ENCODE measurements around the gene LMO1. TPM values are rescaled to one million over a fixed set of nuclear protein-coding genes. Genes with fewer than 3 reads are reported as not detected.

The LMO1 gene
- total RNA-seq, 3 donors from 2014 or later (not counting 1 experiment from before 2014, with no cell fraction given) = not detected

GRCh38 chr11:8290081-8290810 lies 26.6 kb upstream of the LMO1 start:
- Histone ChIP-seq H3K27ac (ENCODE audit: low read length) (no peak overlapping the region), H3K9me3 (ENCODE audit: control insufficient read depth, insufficient read depth, low read length) (no peaks in the 10 kb centered on the region), H3K4me1 (ENCODE audit: control insufficient read depth, insufficient read depth, low read length) (no peaks in the 10 kb centered on the region), H3K4me3 (ENCODE audit: low read length) (no peak overlapping the region), H3K36me3 (ENCODE audit: control insufficient read depth, insufficient read depth, low read length) (no peaks in the 10 kb centered on the region), H3K27me3 (ENCODE audit: control insufficient read depth, insufficient read depth, low read length) (no peaks in the 10 kb centered on the region)
- TF ChIP-seq, protein P1, sequence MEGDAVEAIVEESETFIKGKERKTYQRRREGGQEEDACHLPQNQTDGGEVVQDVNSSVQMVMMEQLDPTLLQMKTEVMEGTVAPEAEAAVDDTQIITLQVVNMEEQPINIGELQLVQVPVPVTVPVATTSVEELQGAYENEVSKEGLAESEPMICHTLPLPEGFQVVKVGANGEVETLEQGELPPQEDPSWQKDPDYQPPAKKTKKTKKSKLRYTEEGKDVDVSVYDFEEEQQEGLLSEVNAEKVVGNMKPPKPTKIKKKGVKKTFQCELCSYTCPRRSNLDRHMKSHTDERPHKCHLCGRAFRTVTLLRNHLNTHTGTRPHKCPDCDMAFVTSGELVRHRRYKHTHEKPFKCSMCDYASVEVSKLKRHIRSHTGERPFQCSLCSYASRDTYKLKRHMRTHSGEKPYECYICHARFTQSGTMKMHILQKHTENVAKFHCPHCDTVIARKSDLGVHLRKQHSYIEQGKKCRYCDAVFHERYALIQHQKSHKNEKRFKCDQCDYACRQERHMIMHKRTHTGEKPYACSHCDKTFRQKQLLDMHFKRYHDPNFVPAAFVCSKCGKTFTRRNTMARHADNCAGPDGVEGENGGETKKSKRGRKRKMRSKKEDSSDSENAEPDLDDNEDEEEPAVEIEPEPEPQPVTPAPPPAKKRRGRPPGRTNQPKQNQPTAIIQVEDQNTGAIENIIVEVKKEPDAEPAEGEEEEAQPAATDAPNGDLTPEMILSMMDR (IDR thresholded peaks at IDR 0.05) = no peak
- intact Hi-C loops (cut with micrococcal nuclease) = no loop called here
- no peaks in the 10 kb centered on the region for H3K36me3 Mint-ChIP-seq
- H3K27me3 Mint-ChIP-seq (ENCODE audit: low read depth in 2 of 2) = peaks cover 5% of the 10 kb centered on the region in 2 donors
- DNase-seq (no peak), ATAC-seq (peak in 1 of 3 donors; percentile 5)
- H3K4me1 Mint-ChIP-seq = no peaks in the 10 kb centered on the region
- no peak overlapping the region for H3K27ac Mint-ChIP-seq
- H3K9me3 Mint-ChIP-seq = no peaks in the 10 kb centered on the region
- no peak overlapping the region for H3K4me3 Mint-ChIP-seq
- WGBS (ENCODE audit: insufficient coverage) = 93% methylated on average over 8 of the region's 8 CpGs

GRCh38 chr11:8289492-8289918 lies 25.8 kb upstream of the LMO1 start:
- Histone ChIP-seq H3K4me1 (ENCODE audit: control insufficient read depth, insufficient read depth, low read length) (no peaks in the 10 kb centered on the region), H3K4me3 (ENCODE audit: low read length) (no peak overlapping the region), H3K27ac (ENCODE audit: low read length) (no peak overlapping the region), H3K27me3 (ENCODE audit: control insufficient read depth, insufficient read depth, low read length) (no peaks in the 10 kb centered on the region), H3K36me3 (ENCODE audit: control insufficient read depth, insufficient read depth, low read length) (no peaks in the 10 kb centered on the region), H3K9me3 (ENCODE audit: control insufficient read depth, insufficient read depth, low read length) (no peaks in the 10 kb centered on the region)
- 79% methylated on average over 3 of the region's 3 CpGs for WGBS (ENCODE audit: insufficient coverage)
- Mint-ChIP-seq H3K4me3 (no peak overlapping the region), H3K4me1 (no peaks in the 10 kb centered on the region), H3K27me3 (ENCODE audit: low read depth in 2 of 2) (peaks cover 9 to 11% of the 10 kb centered on the region in 2 donors), H3K27ac (no peak overlapping the region), H3K36me3 (no peaks in the 10 kb centered on the region), H3K9me3 (no peaks in the 10 kb centered on the region)
- intact Hi-C loops (cut with micrococcal nuclease) = no loop called here
- ATAC-seq = no peak
- TF ChIP-seq, protein P1 (IDR thresholded peaks at IDR 0.05) = no peak
- DNase-seq = peak in 1 of 2 donors; percentile 4

DNA sequence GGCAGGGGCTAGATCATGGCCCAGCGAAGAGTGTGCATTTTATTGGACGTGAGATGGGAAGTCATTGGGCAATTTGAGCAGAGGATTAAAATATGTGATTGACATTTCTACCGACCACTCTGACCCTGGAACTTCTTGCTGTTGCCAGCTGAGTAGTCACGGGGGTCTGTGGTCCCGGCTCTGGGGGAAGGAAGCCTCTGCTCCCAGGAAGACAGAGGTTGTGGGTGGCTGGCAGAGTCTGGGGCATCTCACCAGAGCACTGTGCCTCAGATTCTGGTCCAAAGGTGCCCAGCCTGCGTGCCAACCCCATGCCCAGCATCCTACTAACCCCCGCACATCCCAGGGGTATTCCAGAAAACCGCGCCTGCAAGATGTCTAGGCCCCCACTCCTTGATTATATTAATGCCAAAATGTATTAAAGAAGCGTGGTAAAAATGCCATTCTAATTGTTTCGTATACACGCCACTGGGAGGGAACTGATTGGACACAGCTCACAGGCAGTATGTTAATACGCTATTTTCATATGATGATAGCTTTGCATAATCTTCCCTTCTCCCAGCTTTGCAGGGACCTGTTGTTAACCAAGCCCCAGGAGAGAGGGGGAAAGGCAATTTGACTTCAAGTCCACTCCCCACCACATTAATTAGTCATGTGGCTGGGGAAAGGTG lies 25.3 kb upstream of the LMO1 start:
- H3K36me3 ChIP-seq (ENCODE audit: control insufficient read depth, insufficient read depth, low read length) = no peaks in the 10 kb centered on the region
- DNase-seq = peak in 1 of 2 donors; percentile 9
- H3K4me1 Mint-ChIP-seq = no peaks in the 10 kb centered on the region
- H3K27me3 Mint-ChIP-seq (ENCODE audit: low read depth in 2 of 2) = peaks cover 13 to 17% of the 10 kb centered on the region in 2 donors
- H3K27ac ChIP-seq (ENCODE audit: low read length) = no peak overlapping the region
- H3K27ac Mint-ChIP-seq = no peak overlapping the region
- WGBS (ENCODE audit: insufficient coverage) = 73% methylated on average over 13 of the region's 13 CpGs
- H3K9me3 Mint-ChIP-seq = no peaks in the 10 kb centered on the region
- H3K4me3 Mint-ChIP-seq = no peak overlapping the region
- H3K9me3 ChIP-seq (ENCODE audit: control insufficient read depth, insufficient read depth, low read length) = no peaks in the 10 kb centered on the region
- ATAC-seq = no peak
- H3K4me3 ChIP-seq (ENCODE audit: low read length) = no peak overlapping the region
- peaks cover 3% of the 10 kb centered on the region for H3K27me3 ChIP-seq (ENCODE audit: control insufficient read depth, insufficient read depth, low read length)
- no peaks in the 10 kb centered on the region for H3K36me3 Mint-ChIP-seq
- no peaks in the 10 kb centered on the region for H3K4me1 ChIP-seq (ENCODE audit: control insufficient read depth, insufficient read depth, low read length)
- intact Hi-C loops (cut with micrococcal nuclease) = no loop called here
- TF ChIP-seq, protein P1 (IDR thresholded peaks at IDR 0.05) = no peak
